Measurements from ENCODE around the gene ACOX2. TPM values are rescaled to one million over a fixed set of nuclear protein-coding genes. Genes with fewer than 3 reads are reported as not detected.

Gene ACOX2
- total and polyA plus RNA-seq, 5 donors = 23.4 to 42.2 (median 39.9) TPM

- H3K4me3 ChIP-seq (ENCODE audit: low read length) = no peak overlapping the region
- WGBS = 91% methylated on average over 5 of the region's 5 CpGs
- DNase-seq (no peak), ATAC-seq (no peak)
- no peaks in the 10 kb centered on the region for H3K27me3 ChIP-seq (ENCODE audit: control insufficient read depth, insufficient read depth)
- H3K27ac ChIP-seq (ENCODE audit: low read length) = no peak overlapping the region
- intact Hi-C loops (cut with DNase I) = no loop called here
- H3K9me3 ChIP-seq (ENCODE audit: control insufficient read depth, low read length) = no peaks in the 10 kb centered on the region
- no peaks in the 10 kb centered on the region for H3K4me1 ChIP-seq (ENCODE audit: control insufficient read depth, insufficient read depth, low read length)
These were observed 19.0 kb upstream of the ACOX2 start for GRCh38 chr3:58556001-58556400.

GRCh38 chr3:58555203-58555602 is 18.2 kb upstream of the ACOX2 start:
- Histone ChIP-seq H3K27ac (ENCODE audit: low read length) (no peak overlapping the region), H3K9me3 (ENCODE audit: control insufficient read depth, low read length) (no peaks in the 10 kb centered on the region), H3K4me1 (ENCODE audit: control insufficient read depth, insufficient read depth, low read length) (no peaks in the 10 kb centered on the region), H3K4me3 (ENCODE audit: low read length) (no peak overlapping the region), H3K27me3 (ENCODE audit: control insufficient read depth, insufficient read depth) (no peaks in the 10 kb centered on the region)
- ATAC-seq (no peak), DNase-seq (no peak)
- WGBS = 90% methylated on average over 2 of the region's 2 CpGs
- intact Hi-C loops (cut with DNase I) = no loop called here

GRCh38 chr3:58553003-58553402 is 16.0 kb upstream of the ACOX2 start:
- H3K4me1 ChIP-seq (ENCODE audit: control insufficient read depth, insufficient read depth, low read length) = no peaks in the 10 kb centered on the region
- H3K27ac ChIP-seq (ENCODE audit: low read length) = no peak overlapping the region
- no peaks in the 10 kb centered on the region for H3K27me3 ChIP-seq (ENCODE audit: control insufficient read depth, insufficient read depth)
- H3K4me3 ChIP-seq (ENCODE audit: low read length) = no peak overlapping the region
- WGBS = 77% methylated on average over 1 of the region's 1 CpG
- DNase-seq (no peak), ATAC-seq (no peak)
- intact Hi-C loops (cut with DNase I) = no loop called here
- no peaks in the 10 kb centered on the region for H3K9me3 ChIP-seq (ENCODE audit: control insufficient read depth, low read length)

- WGBS = 74% methylated on average over 4 of the region's 4 CpGs
- DNase-seq = no peak
- intact Hi-C loops (cut with DNase I) = no loop called here
These were observed 14.7 kb upstream of the ACOX2 start for GRCh38 chr3:58551636-58552180.

GRCh38 chr3:58544541-58544940 is 7.6 kb upstream of the ACOX2 start:
- no peaks in the 10 kb centered on the region for H3K27me3 ChIP-seq (ENCODE audit: control insufficient read depth, insufficient read depth)
- H3K4me3 ChIP-seq (ENCODE audit: low read length) = no peak overlapping the region
- H3K27ac ChIP-seq (ENCODE audit: low read length) = no peak overlapping the region
- no peaks in the 10 kb centered on the region for H3K4me1 ChIP-seq (ENCODE audit: control insufficient read depth, insufficient read depth, low read length)
- ATAC-seq (no peak), DNase-seq (no peak)
- intact Hi-C loops (cut with DNase I) = no loop called here
- H3K9me3 ChIP-seq (ENCODE audit: control insufficient read depth, low read length) = no peaks in the 10 kb centered on the region
- 87% methylated on average over 3 of the region's 3 CpGs for WGBS

More at GRCh38 chr3:58551636-58552180, 14.7 kb upstream of the ACOX2 start:
- Histone ChIP-seq H3K4me3 (ENCODE audit: low read length) (no peak overlapping the region), H3K27me3 (ENCODE audit: control insufficient read depth, insufficient read depth) (no peaks in the 10 kb centered on the region), H3K4me1 (ENCODE audit: control insufficient read depth, insufficient read depth, low read length) (no peaks in the 10 kb centered on the region), H3K27ac (ENCODE audit: low read length) (no peak overlapping the region), H3K9me3 (ENCODE audit: control insufficient read depth, low read length) (no peaks in the 10 kb centered on the region)
- no peak for ATAC-seq

GRCh38 chr3:58540176-58540858 is 3.3 kb upstream of the ACOX2 start:
- no peak overlapping the region for H3K4me3 ChIP-seq (ENCODE audit: low read length)
- ATAC-seq (no peak), DNase-seq (no peak)
- no peaks in the 10 kb centered on the region for H3K9me3 ChIP-seq (ENCODE audit: control insufficient read depth, low read length)
- no peaks in the 10 kb centered on the region for H3K27me3 ChIP-seq (ENCODE audit: control insufficient read depth, insufficient read depth)
- H3K4me1 ChIP-seq (ENCODE audit: control insufficient read depth, insufficient read depth, low read length) = peaks cover 13% of the 10 kb centered on the region
- no peak overlapping the region for H3K27ac ChIP-seq (ENCODE audit: low read length)
- intact Hi-C loops (cut with DNase I) = no loop called here
- WGBS = 94% methylated on average over 8 of the region's 8 CpGs

GRCh38 chr3:58539626-58540025 is 2.6 kb upstream of the ACOX2 start:
- no peak for DNase-seq
- ATAC-seq = no peak
- Histone ChIP-seq H3K4me1 (ENCODE audit: control insufficient read depth, insufficient read depth, low read length) (peaks cover 13% of the 10 kb centered on the region), H3K9me3 (ENCODE audit: control insufficient read depth, low read length) (no peaks in the 10 kb centered on the region), H3K27ac (ENCODE audit: low read length) (no peak overlapping the region), H3K4me3 (ENCODE audit: low read length) (no peak overlapping the region), H3K27me3 (ENCODE audit: control insufficient read depth, insufficient read depth) (no peaks in the 10 kb centered on the region)
- 75% methylated on average over 10 of the region's 10 CpGs for WGBS
- intact Hi-C loops (cut with DNase I) = loop anchor here in 1 of 4 donors (10.0 kb wide), 1 partner anchor 225 kb away; no protein-coding TSS in a partner anchor

GRCh38 chr3:58537412-58538301 is 667 bp upstream of the ACOX2 start:
- Histone ChIP-seq H3K4me3 (ENCODE audit: low read length) (no peak overlapping the region), H3K9me3 (ENCODE audit: control insufficient read depth, low read length) (no peaks in the 10 kb centered on the region), H3K27ac (ENCODE audit: low read length) (peak overlapping the region; percentile 80), H3K27me3 (ENCODE audit: control insufficient read depth, insufficient read depth) (no peaks in the 10 kb centered on the region), H3K4me1 (ENCODE audit: control insufficient read depth, insufficient read depth, low read length) (peaks cover 13% of the 10 kb centered on the region)
- peak in 1 of 2 donors; percentile 4 for ATAC-seq
- DNase-seq = no peak
- intact Hi-C loops (cut with DNase I) = loop anchor here in 1 of 4 donors (10.0 kb wide), 1 partner anchor 223 kb away; no protein-coding TSS in a partner anchor
- WGBS = 60% methylated on average over 4 of the region's 4 CpGs

GRCh38 chr3:58535531-58536500 is 1.2 kb downstream of the ACOX2 start:
- WGBS = 27% methylated on average over 2 of the region's 2 CpGs
- ATAC-seq = peak in 1 of 2 donors; percentile 7
- intact Hi-C loops (cut with DNase I) = loop anchor here in 1 of 4 donors (10.0 kb wide), 1 partner anchor 221 kb away; no protein-coding TSS in a partner anchor
- Histone ChIP-seq H3K4me3 (ENCODE audit: low read length) (peak overlapping the region; percentile 46), H3K4me1 (ENCODE audit: control insufficient read depth, insufficient read depth, low read length) (peaks cover 13% of the 10 kb centered on the region), H3K27me3 (ENCODE audit: control insufficient read depth, insufficient read depth) (no peaks in the 10 kb centered on the region), H3K27ac (ENCODE audit: low read length) (no peak overlapping the region), H3K9me3 (ENCODE audit: control insufficient read depth, low read length) (no peaks in the 10 kb centered on the region)
- no peak for DNase-seq
